Caco-2 (cell line): ENCODE results near the gene KLRK1. TPM values are rescaled to one million over a fixed set of nuclear protein-coding genes. Genes with fewer than 3 reads are reported as not detected.

Experiments used
- BruUV-seq: library from RNA; stranded (reverse); fragments of 400-500 nt; replicated peaks from 2 replicates; lab custom pipeline; 2021; lab: Mats Ljungman, UMichigan
- CTCF ChIA-PET: fragments of 300-600 bp; sonication (Branson Sonifier 250); formaldehyde crosslinking; loops from one replicate; lab custom pipeline; 2022; ENCODE audit warnings: antibody characterized with exemption; lab: Charles Lee
- POLR2A ChIA-PET: fragments of 300-600 bp; sonication (Branson Sonifier 250); formaldehyde crosslinking; loops from one replicate; lab custom pipeline; 2022; ENCODE audit warnings: antibody characterized with exemption; lab: Charles Lee
- DNase-seq, 2 experiments: peaks; one replicate each; pipeline versions ENCODE4 v3.0.0 to v3.0.0-alpha.2; 2020 to 2022
- H3K27me3 ChIP-seq: replicated peaks from 2 replicates; pipeline ENCODE4 v1.6.0; 2011; ENCODE audit warnings: low read length; ENCODE audit not compliant: control insufficient read depth, insufficient read depth
- H3K36me3 ChIP-seq: 2 replicates; pipeline ENCODE4 v1.5.1; 2011; ENCODE audit warnings: low read length; ENCODE audit not compliant: control insufficient read depth, insufficient read depth
- H3K4me1 ChIP-seq: fragments of 250-450 bp; sonication (Bioruptor Pico); 2 replicates; pipeline ENCODE4 v1.5.1; 2020; ENCODE audit warnings: mild to moderate bottlenecking
- H3K4me3 ChIP-seq: 2 replicates; pipeline ENCODE4 v1.5.1; 2011; ENCODE audit warnings: low read depth, mild to moderate bottlenecking, control low read depth, low read length
- H3K9me3 ChIP-seq: fragments of 250-450 bp; sonication (Bioruptor Pico); 2 replicates; pipeline ENCODE4 v1.5.1; 2020; ENCODE audit warnings: mild to moderate bottlenecking, moderate library complexity
- H3K27ac Mint-ChIP-seq: one replicate; pipeline ENCODE4 v1.8.0; 2022; ENCODE audit warnings: mixed read lengths; ENCODE audit not compliant: unreplicated experiment
- H3K27me3 Mint-ChIP-seq: one replicate; pipeline ENCODE4 v1.8.0; 2022; ENCODE audit warnings: mixed read lengths; ENCODE audit not compliant: insufficient read depth, unreplicated experiment
- H3K36me3 Mint-ChIP-seq: one replicate; pipeline ENCODE4 v1.8.0; 2022; ENCODE audit warnings: mild to moderate bottlenecking, mixed read lengths; ENCODE audit not compliant: insufficient read depth, unreplicated experiment
- H3K4me1 Mint-ChIP-seq: one replicate; pipeline ENCODE4 v1.8.0; 2022; ENCODE audit warnings: low read depth, mixed read lengths; ENCODE audit not compliant: unreplicated experiment
- H3K4me3 Mint-ChIP-seq: one replicate; pipeline ENCODE4 v1.8.0; 2022; ENCODE audit warnings: mild to moderate bottlenecking, moderate library complexity, mixed read lengths; ENCODE audit not compliant: unreplicated experiment
- H3K9me3 Mint-ChIP-seq: one replicate; pipeline ENCODE4 v1.8.0; 2022; ENCODE audit warnings: mixed read lengths; ENCODE audit not compliant: unreplicated experiment
- CTCF ChIP-seq, 2 experiments: fragments of 200-600 bp in 1 of 2; IDR thresholded peaks; 1 replicate in 1 of 2; 2 replicates in 1 of 2; pipeline versions ENCODE4 v1.5.1 to v1.8.0; 2011 to 2022; ENCODE audit warnings: antibody characterized with exemption in 1 of 2, control low read depth in 1 of 2, inconsistent platforms in 1 of 2, low read depth in 1 of 2, low read length in 1 of 2, mild to moderate bottlenecking in 1 of 2, moderate library complexity in 1 of 2; ENCODE audit not compliant: insufficient read depth in 1 of 2, severe bottlenecking in 1 of 2, unreplicated experiment in 1 of 2
- intact Hi-C: fragments of 100-400 bp; cut with micrococcal nuclease; formaldehyde crosslinking; loops from one replicate; pipeline ENCODE4 v1.10.0; 2022; ENCODE audit not compliant: unreplicated experiment
- total RNA-seq: library from RNA; stranded (reverse); gene quantifications from 2 replicates; pipeline ENCODE4 v1.2.3, GENCODE V29; 2022

The KLRK1 gene
- total RNA-seq, 1 experiment from 2014 or later = 0.18 TPM

DNA sequence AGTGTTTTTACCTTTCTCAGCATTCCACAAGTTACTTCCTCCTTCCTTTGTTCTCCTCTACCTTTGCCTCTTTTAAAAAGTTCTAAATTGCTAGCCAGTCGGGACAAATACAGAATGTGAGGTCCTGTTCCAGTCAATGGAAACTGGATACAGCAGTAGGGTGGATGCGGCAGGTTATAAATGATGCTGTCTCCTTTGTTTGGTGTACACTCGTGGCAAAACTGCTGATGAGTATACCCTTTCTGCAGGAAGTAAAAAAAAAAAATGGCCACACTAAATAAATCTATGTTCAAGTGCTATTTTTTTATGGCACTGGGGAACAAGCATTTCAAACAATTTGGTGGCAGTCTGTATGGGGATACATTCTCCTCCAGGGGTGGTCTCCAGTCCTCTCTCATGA is 27.5 kb downstream of the KLRK1 start:
- H3K4me3 Mint-ChIP-seq = no peak overlapping the region
- no peak overlapping the region for H3K4me3 ChIP-seq
- POLR2A ChIA-PET = no interaction called here
- no peaks in the 10 kb centered on the region for H3K27me3 ChIP-seq
- no peaks in the 10 kb centered on the region for H3K27me3 Mint-ChIP-seq
- H3K9me3 ChIP-seq = peaks cover 5% of the 10 kb centered on the region; the same call in 1 of the 2 replicates
- no peaks in the 10 kb centered on the region for H3K36me3 ChIP-seq
- peak overlapping the region; percentile 23 for H3K27ac Mint-ChIP-seq
- no peak for DNase-seq
- no peaks in the 10 kb centered on the region for H3K36me3 Mint-ChIP-seq
- no peak for TF ChIP-seq CTCF (IDR thresholded peaks at IDR 0.05; ENCODE audit: insufficient read depth in 1 of 2, low read depth in 1 of 2, low read length in 1 of 2, severe bottlenecking in 1 of 2, unreplicated experiment in 1 of 2)
- BruUV-seq = no TSS peak
- H3K9me3 Mint-ChIP-seq = peaks cover 10% of the 10 kb centered on the region
- H3K4me1 ChIP-seq = peaks cover 57% of the 10 kb centered on the region
- CTCF ChIA-PET = no interaction called here
- intact Hi-C loops = loop anchor here (10.0 kb wide), 1 partner anchor 128 kb away; no protein-coding TSS in a partner anchor
- H3K4me1 Mint-ChIP-seq = peaks cover 13% of the 10 kb centered on the region

- no peak for DNase-seq
- intact Hi-C loops = loop anchor here (1.0 to 10.0 kb wide), 2 partner anchors 11 to 127 kb away; no protein-coding TSS in a partner anchor
- ChIA-PET POLR2A (no interaction called here), CTCF (no interaction called here)
- no TSS peak for BruUV-seq
- Mint-ChIP-seq H3K4me1 (peaks cover 13% of the 10 kb centered on the region), H3K36me3 (no peaks in the 10 kb centered on the region), H3K4me3 (no peak overlapping the region), H3K27ac (peak overlapping the region; percentile 68), H3K27me3 (no peaks in the 10 kb centered on the region), H3K9me3 (peaks cover 10% of the 10 kb centered on the region)
- no peak overlapping the region for H3K4me3 ChIP-seq
- peaks cover 50% of the 10 kb centered on the region for H3K4me1 ChIP-seq
- H3K9me3 ChIP-seq = 0 out of 2 replicates have a peak, but pooled peaks cover 3% of the 10 kb centered on the region
- no peaks in the 10 kb centered on the region for H3K36me3 ChIP-seq
- TF ChIP-seq CTCF (IDR thresholded peaks at IDR 0.05; ENCODE audit: insufficient read depth in 1 of 2, low read depth in 1 of 2, low read length in 1 of 2, severe bottlenecking in 1 of 2, unreplicated experiment in 1 of 2) = no peak
- H3K27me3 ChIP-seq = no peaks in the 10 kb centered on the region
Measured at GRCh38 chr12:10361622-10362021, 28.2 kb downstream of the KLRK1 start.

GRCh38 chr12:10361084-10361483 is 28.8 kb downstream of the KLRK1 start:
- peaks cover 45% of the 10 kb centered on the region for H3K4me1 ChIP-seq
- Mint-ChIP-seq H3K36me3 (no peaks in the 10 kb centered on the region), H3K27ac (peak overlapping the region; percentile 68), H3K4me3 (no peak overlapping the region), H3K9me3 (peaks cover 10% of the 10 kb centered on the region), H3K4me1 (peaks cover 13% of the 10 kb centered on the region), H3K27me3 (no peaks in the 10 kb centered on the region)
- no peaks in the 10 kb centered on the region for H3K27me3 ChIP-seq
- intact Hi-C loops = loop anchor here (1.0 to 10.0 kb wide), 2 partner anchors 11 to 126 kb away; no protein-coding TSS in a partner anchor
- no TSS peak for BruUV-seq
- no peaks in the 10 kb centered on the region for H3K36me3 ChIP-seq
- H3K4me3 ChIP-seq = no peak overlapping the region
- H3K9me3 ChIP-seq = 0 out of 2 replicates have a peak, but pooled peaks cover 3% of the 10 kb centered on the region
- CTCF ChIA-PET = no interaction called here
- POLR2A ChIA-PET = no interaction called here
- no peak for TF ChIP-seq CTCF (IDR thresholded peaks at IDR 0.05; ENCODE audit: insufficient read depth in 1 of 2, low read depth in 1 of 2, low read length in 1 of 2, severe bottlenecking in 1 of 2, unreplicated experiment in 1 of 2)
- no peak for DNase-seq
